AG04450 (cell line): ENCODE measurements around the gene RNF169. TPM values are rescaled to one million over a fixed set of nuclear protein-coding genes. Genes with fewer than 3 reads are reported as not detected.

Experiments used
- CTCF ChIA-PET: fragments of 300-600, 350-600 bp; formaldehyde crosslinking; extraction: SDS; loops from one replicate; lab custom pipeline; 2022; ENCODE audit warnings: antibody characterized with exemption, inconsistent platforms; lab: Charles Lee
- POLR2A ChIA-PET: fragments of 350-600 bp; formaldehyde crosslinking; extraction: SDS; loops from one replicate; lab custom pipeline; 2021; ENCODE audit warnings: antibody characterized with exemption, inconsistent platforms; lab: Yijun Ruan, JAX
- DNase-seq: peaks from one replicate; pipeline ENCODE4 v3.0.0-alpha.2; 2011; ENCODE audit warnings: low read depth, low spot score
- H3K27ac ChIP-seq: one replicate; pipeline ENCODE4 v1.5.1; 2012; ENCODE audit warnings: low read depth, low read length, control low read depth
- H3K27me3 ChIP-seq: one replicate; pipeline ENCODE4 v1.6.0; 2012; ENCODE audit warnings: low read length; ENCODE audit not compliant: control insufficient read depth, insufficient read depth
- H3K4me3 ChIP-seq: 2 replicates; pipeline ENCODE4 v1.5.1; 2011; ENCODE audit warnings: mild to moderate bottlenecking, low read depth, low read length, control low read depth
- H3K9me3 ChIP-seq: 2 replicates; pipeline ENCODE4 v1.5.1; 2012; ENCODE audit warnings: low read length; ENCODE audit not compliant: control insufficient read depth, insufficient read depth
- CTCF ChIP-seq: IDR thresholded peaks from 2 replicates; pipeline ENCODE4 v1.5.1; 2011; ENCODE audit warnings: low read depth, low read length, control low read depth, inconsistent platforms
- polyA plus RNA-seq: library from polyadenylated mRNA; depleted of rRNA; stranded (reverse); fragments of >200 nt; gene quantifications from 2 replicates; pipeline ENCODE4 v1.2.3, GENCODE V29; 2011

The RNF169 gene
- polyA plus RNA-seq, 1 experiment = 12.3 TPM

GRCh38 chr11:74720596-74721478, 27.8 kb upstream of the RNF169 start:
- ChIA-PET POLR2A (interaction anchor here (0.9 to 1.7 kb wide), 6 partner anchors 10 to 79 kb away, joined by 3 to 11 read pairs (median 4); no protein-coding TSS in a partner anchor), CTCF (interaction anchor here (0.6 to 7.0 kb wide), 5 partner anchors 10 to 291 kb away, joined by 3 to 77 read pairs (median 3); no protein-coding TSS in a partner anchor)
- DNase-seq = peak; percentile 81
- no peaks in the 10 kb centered on the region for H3K27me3 ChIP-seq
- H3K9me3 ChIP-seq = no peaks in the 10 kb centered on the region
- H3K4me3 ChIP-seq = no peak overlapping the region; the same call in 1 of the 2 replicates
- no peak for TF ChIP-seq CTCF
- H3K27ac ChIP-seq = peak overlapping the region; percentile 91

- Histone ChIP-seq H3K9me3 (no peaks in the 10 kb centered on the region), H3K27me3 (no peaks in the 10 kb centered on the region), H3K4me3 (no peak overlapping the region), H3K27ac (peak overlapping the region; percentile 91)
- DNase-seq = no peak
- ChIA-PET POLR2A (interaction anchor here (0.9 to 1.7 kb wide), 4 partner anchors 13 to 79 kb away, joined by 3 to 11 read pairs (median 4); no protein-coding TSS in a partner anchor), CTCF (interaction anchor here (1.5 to 7.0 kb wide), 3 partner anchors 11 to 20 kb away, joined by 3 to 77 read pairs (median 14); no protein-coding TSS in a partner anchor)
- no peak for TF ChIP-seq CTCF
Measured at GRCh38 chr11:74721479-74721835, 27.2 kb upstream of the RNF169 start.

- Histone ChIP-seq H3K27me3 (no peaks in the 10 kb centered on the region), H3K9me3 (no peaks in the 10 kb centered on the region), H3K4me3 (no peak overlapping the region), H3K27ac (no peak overlapping the region)
- ChIA-PET POLR2A (interaction anchor here (0.6 kb wide), 1 partner anchor 13 kb away, joined by 4 read pairs; no protein-coding TSS in a partner anchor), CTCF (interaction anchor here (1.4 to 4.7 kb wide), 3 partner anchors 16 to 32 kb away, joined by 3 to 140 read pairs (median 21); no protein-coding TSS in a partner anchor)
- no peak for DNase-seq
- TF ChIP-seq CTCF = no peak
Measured at GRCh38 chr11:74723511-74723910, 25.1 kb upstream of the RNF169 start.

GRCh38 chr11:74725701-74726100, 22.9 kb upstream of the RNF169 start:
- no peaks in the 10 kb centered on the region for H3K9me3 ChIP-seq
- peaks cover 19% of the 10 kb centered on the region for H3K27me3 ChIP-seq
- no peak for TF ChIP-seq CTCF
- peak overlapping the region; percentile 68 for H3K27ac ChIP-seq
- POLR2A ChIA-PET = interaction anchor here (0.6 to 2.5 kb wide), 9 partner anchors 9 to 162 kb away, joined by 3 to 10 read pairs (median 5); no protein-coding TSS in a partner anchor
- peak; percentile 81 for DNase-seq
- no peak overlapping the region for H3K4me3 ChIP-seq
- CTCF ChIA-PET = interaction anchor here (0.7 to 4.7 kb wide), 24 partner anchors 9 to 337 kb away, joined by 3 to 140 read pairs (median 6); partner anchors contain the start of gene RNF169
